ENCODE data around the gene CCDC122.

CCDC122 gene

GRCh38 chr13:43878892-43879754 lies at the start of gene CCDC122:
TSS of gene CCDC122 (minus strand) at chr13:43879740. CDS start at chr13:43869376, 10,364 bp downstream.
- peak within 1 kb of the TSS; percentile 91 for H3K4me3 ChIP-seq
- no peak for TF ChIP-seq Cebpa-rat (IDR thresholded peaks at IDR 0.05)
- H4K20me1 ChIP-seq = no peaks in the 10 kb centered on the region
- H3K27ac ChIP-seq = peak within 1 kb of the TSS; percentile 98
- H3K9ac ChIP-seq = peak within 1 kb of the TSS; percentile 97
- H3K4me2 ChIP-seq = peak within 1 kb of the TSS; percentile 98
- no peaks in the 10 kb centered on the region for H3K27me3 ChIP-seq
- no peaks in the 10 kb centered on the region for H3K36me3 ChIP-seq
- H3K4me1 ChIP-seq = peaks cover 22% of the 10 kb centered on the region
- no peaks in the 10 kb centered on the region for H3K9me3 ChIP-seq

GRCh38 chr13:43924549-43925245 lies 45.2 kb upstream of the CCDC122 start:
- Histone ChIP-seq H3K9me3 (no peaks in the 10 kb centered on the region), H3K36me3 (no peaks in the 10 kb centered on the region), H3K4me3 (no peak overlapping the region), H3K4me1 (peaks cover 7% of the 10 kb centered on the region; the same call in 1 of the 2 replicates), H3K27me3 (no peaks in the 10 kb centered on the region), H4K20me1 (no peaks in the 10 kb centered on the region), H3K27ac (no peak overlapping the region), H3K4me2 (peak overlapping the region; percentile 21; the same call in 1 of the 2 replicates), H3K9ac (no peak overlapping the region)
- TF ChIP-seq Cebpa-rat (IDR thresholded peaks at IDR 0.05) = no peak

- H3K4me1 ChIP-seq = peaks cover 7% of the 10 kb centered on the region; the same call in 1 of the 2 replicates
- no peaks in the 10 kb centered on the region for H4K20me1 ChIP-seq
- H3K27me3 ChIP-seq = no peaks in the 10 kb centered on the region
- H3K9me3 ChIP-seq = no peaks in the 10 kb centered on the region
- no peak overlapping the region for H3K4me2 ChIP-seq
- no peak overlapping the region for H3K9ac ChIP-seq
- no peaks in the 10 kb centered on the region for H3K36me3 ChIP-seq
- no peak for TF ChIP-seq Cebpa-rat (IDR thresholded peaks at IDR 0.05)
- H3K4me3 ChIP-seq = no peak overlapping the region
- H3K27ac ChIP-seq = no peak overlapping the region
Observed at GRCh38 chr13:43920965-43921674, 41.6 kb upstream of the CCDC122 start.

GRCh38 chr13:43918636-43919035 lies 39.1 kb upstream of the CCDC122 start:
- TF ChIP-seq Cebpa-rat (IDR thresholded peaks at IDR 0.05) = no peak
- no peaks in the 10 kb centered on the region for H3K27me3 ChIP-seq
- H3K9ac ChIP-seq = no peak overlapping the region
- H4K20me1 ChIP-seq = no peaks in the 10 kb centered on the region
- no peaks in the 10 kb centered on the region for H3K4me1 ChIP-seq
- H3K27ac ChIP-seq = no peak overlapping the region
- H3K36me3 ChIP-seq = no peaks in the 10 kb centered on the region
- no peak overlapping the region for H3K4me3 ChIP-seq
- H3K9me3 ChIP-seq = no peaks in the 10 kb centered on the region
- H3K4me2 ChIP-seq = no peak overlapping the region

GRCh38 chr13:43916828-43917227 lies 37.3 kb upstream of the CCDC122 start:
- Histone ChIP-seq H3K9me3 (no peaks in the 10 kb centered on the region), H3K27ac (no peak overlapping the region), H3K36me3 (no peaks in the 10 kb centered on the region), H4K20me1 (no peaks in the 10 kb centered on the region), H3K4me3 (no peak overlapping the region), H3K4me2 (no peak overlapping the region), H3K4me1 (peaks cover 8% of the 10 kb centered on the region), H3K27me3 (no peaks in the 10 kb centered on the region), H3K9ac (no peak overlapping the region)
- no peak for TF ChIP-seq Cebpa-rat (IDR thresholded peaks at IDR 0.05)

- no peak overlapping the region for H3K4me3 ChIP-seq
- H3K27me3 ChIP-seq = no peaks in the 10 kb centered on the region
- H3K4me1 ChIP-seq = peaks cover 17% of the 10 kb centered on the region
- H3K9me3 ChIP-seq = no peaks in the 10 kb centered on the region
- no peak overlapping the region for H3K4me2 ChIP-seq
- H3K36me3 ChIP-seq = no peaks in the 10 kb centered on the region
- H4K20me1 ChIP-seq = no peaks in the 10 kb centered on the region
- no peak for TF ChIP-seq Cebpa-rat (IDR thresholded peaks at IDR 0.05)
- H3K27ac ChIP-seq = no peak overlapping the region
- H3K9ac ChIP-seq = no peak overlapping the region
Observed at GRCh38 chr13:43915451-43915850, 35.9 kb upstream of the CCDC122 start.

- Histone ChIP-seq H3K4me2 (peak overlapping the region; percentile 48), H3K27ac (no peak overlapping the region), H4K20me1 (no peaks in the 10 kb centered on the region), H3K9me3 (no peaks in the 10 kb centered on the region), H3K4me3 (no peak overlapping the region), H3K4me1 (peaks cover 17% of the 10 kb centered on the region), H3K9ac (no peak overlapping the region), H3K36me3 (no peaks in the 10 kb centered on the region), H3K27me3 (no peaks in the 10 kb centered on the region)
- no peak for TF ChIP-seq Cebpa-rat (IDR thresholded peaks at IDR 0.05)
Observed at GRCh38 chr13:43911871-43912270, 32.3 kb upstream of the CCDC122 start.

GRCh38 chr13:43911278-43911677 lies 31.7 kb upstream of the CCDC122 start:
- Histone ChIP-seq H4K20me1 (no peaks in the 10 kb centered on the region), H3K27me3 (no peaks in the 10 kb centered on the region), H3K4me2 (peak overlapping the region; percentile 48), H3K4me3 (no peak overlapping the region), H3K4me1 (peaks cover 17% of the 10 kb centered on the region), H3K9ac (no peak overlapping the region), H3K36me3 (no peaks in the 10 kb centered on the region), H3K27ac (no peak overlapping the region), H3K9me3 (no peaks in the 10 kb centered on the region)
- no peak for TF ChIP-seq Cebpa-rat (IDR thresholded peaks at IDR 0.05)

- no peak for TF ChIP-seq Cebpa-rat (IDR thresholded peaks at IDR 0.05)
- Histone ChIP-seq H3K9ac (no peak overlapping the region), H3K27me3 (no peaks in the 10 kb centered on the region), H3K4me3 (no peak overlapping the region), H3K4me2 (no peak overlapping the region; the same call in 1 of the 2 replicates), H3K36me3 (no peaks in the 10 kb centered on the region), H3K27ac (no peak overlapping the region), H4K20me1 (no peaks in the 10 kb centered on the region), H3K9me3 (no peaks in the 10 kb centered on the region), H3K4me1 (peaks cover 17% of the 10 kb centered on the region)
Observed at GRCh38 chr13:43910856-43911255, 31.3 kb upstream of the CCDC122 start.

Measured in BLaER1 (cell line).